NCI-H2081 treated with DMSO at 0.1 percent for 48 hours (cell line): ENCODE results near the gene ZMAT3.
"Not testable (repeated sequence)": the region's sequence is repeated elsewhere in the genome, so short reads cannot be mapped to it uniquely, and the experiment has no call there.

ENCODE experiments used
- DNase-seq: peaks from one replicate; lab custom pipeline; 2025; lab: John Stamatoyannopoulos, UW

ZMAT3 gene, protein sequence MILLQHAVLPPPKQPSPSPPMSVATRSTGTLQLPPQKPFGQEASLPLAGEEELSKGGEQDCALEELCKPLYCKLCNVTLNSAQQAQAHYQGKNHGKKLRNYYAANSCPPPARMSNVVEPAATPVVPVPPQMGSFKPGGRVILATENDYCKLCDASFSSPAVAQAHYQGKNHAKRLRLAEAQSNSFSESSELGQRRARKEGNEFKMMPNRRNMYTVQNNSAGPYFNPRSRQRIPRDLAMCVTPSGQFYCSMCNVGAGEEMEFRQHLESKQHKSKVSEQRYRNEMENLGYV

DNA sequence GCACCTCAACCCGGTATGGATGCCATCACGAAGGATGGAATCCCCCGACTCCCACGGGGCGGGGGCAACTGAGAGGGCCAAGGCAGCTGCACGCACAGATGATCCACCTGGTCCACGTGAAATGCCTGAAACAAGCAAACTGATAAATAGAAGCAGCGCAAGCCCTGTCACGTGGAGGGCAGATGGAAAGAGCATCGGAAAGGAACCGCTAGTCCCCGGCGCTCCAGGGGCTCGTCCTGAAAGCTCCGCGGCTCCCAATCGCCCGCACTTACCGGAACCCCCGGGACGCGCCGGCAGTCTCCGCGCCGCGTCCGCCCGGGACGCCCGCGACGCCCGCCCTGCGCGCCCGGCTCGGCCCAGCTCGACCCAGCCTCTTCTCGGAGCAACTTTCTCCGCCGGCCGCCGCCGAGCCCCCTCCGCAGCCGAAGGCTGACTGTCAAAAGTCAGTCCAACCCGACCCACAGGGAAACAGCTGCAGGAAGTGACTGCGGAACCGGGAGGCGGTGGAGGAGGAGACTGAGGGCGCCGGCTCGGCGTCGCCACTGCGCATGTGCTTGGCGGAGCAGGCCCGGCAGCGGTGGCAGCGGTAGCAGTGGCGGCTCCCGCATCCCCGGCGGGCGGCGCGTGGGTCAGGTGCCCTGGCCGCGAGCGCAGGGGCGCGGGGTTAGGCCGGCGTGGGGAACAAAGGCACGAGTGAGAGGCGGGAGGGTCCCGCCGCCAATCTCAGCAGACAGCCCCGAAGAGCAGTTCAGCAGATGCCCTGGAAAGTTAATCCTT is at the start of gene ZMAT3:
Gene ZMAT3, minus strand, starts transcription at position 487 of the 777 bp plus-strand sequence. CDS start 4,057 bp downstream, outside the sequence.
- DNase-seq: peak; percentile 77

DNA sequence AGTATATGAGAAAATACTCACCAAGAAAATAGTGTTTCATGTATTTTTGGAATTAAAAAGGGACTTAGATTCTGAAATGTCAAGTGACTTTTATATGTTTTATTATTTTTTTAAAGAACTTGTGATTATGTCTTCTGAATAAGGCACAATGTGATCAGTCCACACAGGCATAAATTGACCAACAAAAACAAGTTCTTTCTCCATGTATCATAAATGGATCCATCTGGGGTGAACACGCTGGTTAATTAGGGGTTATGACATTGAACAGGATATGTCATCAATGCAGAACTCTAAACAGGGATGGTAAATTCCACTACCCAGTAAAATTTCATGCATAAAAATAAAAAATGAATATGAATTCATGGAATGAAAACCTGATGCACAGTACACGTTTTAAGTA is 45.2 kb upstream of the ZMAT3 start:
- DNase-seq: no peak

DNA sequence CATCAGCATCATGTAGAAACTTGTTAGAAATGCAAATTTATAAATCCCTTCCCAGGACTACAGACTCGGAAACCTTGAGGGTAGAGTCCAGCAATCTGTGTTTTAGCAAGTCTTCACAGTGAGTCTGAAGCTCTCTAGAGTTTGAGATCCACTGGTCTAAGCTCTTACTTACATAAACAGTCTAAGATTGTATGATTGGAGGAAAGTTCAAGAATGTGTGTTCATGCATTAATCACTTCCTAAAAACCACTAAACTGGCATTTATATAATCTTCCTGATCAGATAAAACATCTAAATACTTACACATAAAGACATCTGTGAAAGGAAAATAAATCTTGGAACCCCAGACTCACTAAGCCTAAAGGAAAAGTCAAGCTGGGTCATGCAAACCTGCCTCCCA is 43.8 kb upstream of the ZMAT3 start:
- not testable (repeated sequence) for DNase-seq

DNA sequence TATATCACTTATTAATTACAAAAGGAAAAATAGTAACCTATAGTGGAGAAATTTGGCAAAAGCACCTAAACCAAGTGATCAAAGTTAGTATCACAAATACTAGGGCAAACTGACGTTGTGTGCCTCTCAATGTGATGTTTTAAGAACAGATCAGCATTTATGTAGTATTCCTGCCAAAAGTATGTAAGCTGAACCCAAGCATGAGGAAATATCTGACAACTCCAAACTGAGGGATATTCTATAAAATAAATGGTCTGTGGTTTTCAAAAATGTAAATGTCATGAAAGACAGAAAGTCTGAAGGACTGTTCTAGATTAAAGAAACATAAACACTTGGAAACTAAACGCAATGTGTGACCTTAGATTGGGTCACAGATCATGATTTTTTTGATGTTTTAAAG is 42.3 kb upstream of the ZMAT3 start:
- DNase-seq: no peak

DNA sequence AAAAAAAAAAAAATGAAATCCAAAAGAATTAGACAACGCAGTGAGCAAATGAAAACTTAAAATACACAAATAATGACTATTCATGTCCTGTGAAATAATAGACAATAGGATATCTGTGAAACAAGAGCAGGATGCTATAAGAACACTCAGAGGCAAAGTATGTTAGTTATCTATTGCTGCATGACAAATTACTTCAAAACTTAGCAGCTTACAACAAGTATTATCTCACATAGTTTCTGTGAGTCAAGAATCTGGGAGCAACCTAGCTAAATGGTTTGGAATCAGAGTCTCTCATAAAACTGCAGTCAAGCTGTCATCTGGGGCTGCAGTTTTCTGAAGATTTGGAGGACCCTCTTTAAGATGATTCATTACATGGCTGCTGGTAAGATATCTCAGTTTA is 36.5 kb upstream of the ZMAT3 start:
- DNase-seq: no peak

DNA sequence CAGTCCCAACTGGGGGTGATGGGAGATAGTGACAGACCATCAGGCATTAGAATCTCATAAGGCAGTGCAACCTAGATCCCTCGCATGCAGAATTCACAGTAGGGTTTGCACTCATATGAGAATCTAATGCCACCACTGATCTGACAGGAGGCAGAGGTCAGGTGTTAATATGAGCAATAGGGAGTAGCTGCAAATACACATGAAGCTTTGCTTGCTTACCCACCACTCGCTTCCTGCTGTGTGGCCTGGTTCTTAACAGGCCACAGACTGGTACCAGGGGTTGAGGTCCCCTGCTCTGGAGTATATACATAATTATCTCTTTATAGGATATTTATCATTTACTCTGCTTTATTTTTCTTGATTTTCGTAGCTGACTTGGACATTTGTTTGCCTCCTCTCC is 36.0 kb upstream of the ZMAT3 start:
- no peak for DNase-seq

DNA sequence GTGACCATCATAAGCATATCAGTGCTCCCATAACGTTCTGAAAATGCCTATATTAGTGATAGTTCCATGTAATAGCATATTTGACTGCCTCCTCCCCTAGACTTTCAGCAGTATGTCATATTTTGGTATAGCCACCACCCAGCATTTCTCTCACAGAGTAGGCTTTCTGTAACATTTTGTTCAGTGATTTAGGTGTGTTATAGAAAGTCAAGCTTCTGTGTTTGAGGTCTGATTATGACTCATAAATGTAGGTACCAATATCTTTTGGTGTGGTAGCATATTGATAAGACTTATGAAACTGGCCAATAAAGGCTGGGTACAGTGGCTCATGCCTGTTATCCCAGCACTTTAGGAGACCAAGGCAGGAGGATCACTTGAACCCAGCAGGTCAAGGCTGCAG is 34.3 kb upstream of the ZMAT3 start:
- DNase-seq: no peak

DNA sequence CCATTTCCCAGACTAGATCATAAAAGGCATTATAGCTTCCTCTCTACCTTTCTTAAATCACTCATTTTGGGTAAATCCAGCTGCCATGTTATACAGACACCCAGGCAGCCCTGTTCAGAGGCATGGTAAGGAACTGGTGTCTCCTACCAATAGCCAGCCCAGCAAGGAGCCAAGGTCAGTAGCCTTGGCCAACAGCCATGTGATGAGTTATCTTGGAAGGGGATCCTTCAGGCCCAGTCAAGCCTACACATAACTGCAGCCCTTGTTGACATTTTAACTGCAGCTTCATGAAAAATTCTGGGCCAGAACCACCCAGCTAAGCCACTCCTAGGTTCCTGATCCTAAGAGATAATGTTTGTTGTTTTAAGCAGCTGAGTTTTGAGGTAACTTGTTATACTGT is 29.0 kb upstream of the ZMAT3 start:
- no peak for DNase-seq

DNA sequence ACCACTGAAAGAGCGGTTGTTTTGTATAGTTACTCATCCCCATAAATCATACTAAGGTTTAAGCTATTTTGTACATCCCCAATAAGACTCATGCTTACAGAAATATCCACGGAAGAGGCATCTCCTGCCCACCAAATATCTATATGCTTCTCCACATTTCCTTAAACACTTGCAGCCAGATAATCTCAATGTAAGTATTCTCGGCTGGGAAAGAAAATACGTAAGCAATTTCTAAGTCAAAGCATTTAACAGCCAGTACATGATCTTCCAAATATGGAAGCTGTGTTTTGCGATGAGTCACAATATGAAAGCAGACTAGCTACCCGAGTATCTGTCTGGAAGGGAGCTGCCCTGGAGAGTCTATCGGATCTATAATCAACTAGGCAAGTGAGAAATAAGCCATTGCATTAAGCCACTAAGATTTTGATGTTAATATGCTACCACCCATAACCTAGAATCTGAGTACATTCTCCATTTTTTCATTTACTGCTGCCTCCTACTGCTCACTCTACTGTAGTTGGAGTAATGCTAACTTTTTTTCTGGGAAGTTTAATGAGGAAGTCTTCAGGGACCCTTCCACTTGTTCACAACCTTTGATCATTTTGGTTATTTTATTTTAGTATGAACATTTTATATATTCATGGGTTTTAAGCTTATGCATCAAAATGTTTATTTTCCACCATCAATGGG is 26.9 kb upstream of the ZMAT3 start:
- DNase-seq: no peak

DNA sequence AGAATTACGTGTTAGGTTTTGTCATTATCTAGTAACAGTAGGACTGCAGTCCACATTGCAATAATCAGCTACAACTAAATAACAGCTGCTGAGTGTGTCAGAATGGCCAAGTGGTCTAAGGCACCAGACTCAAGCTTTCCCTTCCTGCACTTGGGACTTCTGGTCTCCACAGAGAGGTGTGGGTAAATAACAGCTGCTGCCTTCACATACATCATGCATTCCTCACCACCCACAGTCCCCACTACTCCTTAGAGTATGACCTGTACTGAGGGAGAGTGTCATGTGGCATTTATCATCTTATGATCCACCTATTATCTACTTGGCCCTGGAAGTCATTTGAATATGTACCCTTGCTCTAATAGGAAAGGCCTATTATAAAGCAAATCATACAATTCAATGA is 22.2 kb upstream of the ZMAT3 start:
- no peak for DNase-seq

DNA sequence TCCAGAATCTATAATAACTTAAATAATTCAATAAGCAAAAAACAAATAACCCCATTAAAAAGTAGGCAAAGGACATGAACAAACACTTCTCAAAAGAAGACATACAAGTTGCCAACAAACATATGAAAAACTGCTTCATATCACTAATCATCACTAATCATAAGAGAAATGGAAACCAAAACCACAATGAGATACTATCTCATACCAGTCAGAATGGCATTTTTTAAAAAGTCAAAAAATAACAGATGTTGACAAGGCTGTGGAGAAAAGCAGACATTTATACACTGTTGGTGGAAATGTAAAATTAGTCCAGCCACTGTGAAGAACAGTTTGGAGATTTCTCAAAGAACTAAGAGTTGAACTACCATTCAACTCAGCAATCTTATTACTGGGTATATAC is 19.5 kb upstream of the ZMAT3 start:
- no peak for DNase-seq

DNA sequence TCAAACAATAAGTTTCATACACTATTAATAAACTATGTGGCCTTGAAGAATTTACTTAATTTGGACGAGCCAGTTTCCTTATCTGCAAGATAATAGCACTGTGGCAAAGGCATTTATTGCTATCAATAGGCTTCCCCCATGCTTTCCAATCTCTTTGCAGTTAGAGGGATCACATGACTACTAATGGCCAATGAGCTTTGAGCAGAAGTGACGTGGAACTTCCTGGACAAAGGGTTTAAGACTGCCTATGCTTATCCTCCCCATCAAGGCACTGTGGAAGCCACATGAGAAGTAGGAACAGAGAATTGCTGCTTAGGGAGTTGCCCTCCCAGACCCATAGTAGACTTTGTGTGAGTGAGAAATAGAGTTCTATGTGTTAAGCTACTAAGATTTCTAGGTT is 16.7 kb upstream of the ZMAT3 start:
- DNase-seq: no peak

DNA sequence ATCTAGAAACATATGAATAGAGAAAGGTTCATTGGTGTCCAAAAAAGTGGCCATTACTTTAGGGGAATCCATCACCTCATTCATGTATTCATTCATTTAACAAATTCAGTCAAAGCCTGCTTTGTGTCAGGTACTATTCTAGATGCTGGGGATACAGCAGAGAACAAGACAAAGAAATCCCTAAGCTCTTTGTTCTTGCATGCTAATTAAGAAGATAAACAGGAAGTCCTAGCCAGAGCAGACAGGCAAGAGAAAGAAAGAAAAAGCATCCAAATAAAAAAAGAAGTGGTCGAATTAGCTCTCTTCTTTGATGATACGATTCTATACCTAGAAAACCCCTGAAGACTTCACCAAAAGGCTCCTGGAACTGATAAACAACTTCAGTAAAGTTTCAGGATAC is 12.4 kb upstream of the ZMAT3 start:
- no peak for DNase-seq

DNA sequence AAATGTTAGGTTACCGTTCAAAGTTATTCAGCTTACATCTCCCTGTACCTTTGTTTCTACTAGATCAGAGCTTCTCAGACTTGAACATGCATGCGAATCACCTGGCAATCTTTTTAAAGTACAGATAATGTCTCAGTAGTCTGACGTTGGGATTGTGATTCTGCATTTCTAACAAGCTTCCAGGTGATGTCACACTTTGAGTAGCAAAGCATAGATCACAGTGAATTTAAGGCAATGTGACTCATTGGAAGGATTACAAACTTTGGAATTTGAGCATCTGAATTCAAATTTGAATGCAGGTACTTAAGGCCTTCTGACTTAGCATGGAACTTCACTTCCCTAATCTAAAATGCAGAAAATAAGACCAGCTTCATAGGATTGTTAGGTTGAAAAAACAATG is 10.8 kb upstream of the ZMAT3 start:
- no peak for DNase-seq

DNA sequence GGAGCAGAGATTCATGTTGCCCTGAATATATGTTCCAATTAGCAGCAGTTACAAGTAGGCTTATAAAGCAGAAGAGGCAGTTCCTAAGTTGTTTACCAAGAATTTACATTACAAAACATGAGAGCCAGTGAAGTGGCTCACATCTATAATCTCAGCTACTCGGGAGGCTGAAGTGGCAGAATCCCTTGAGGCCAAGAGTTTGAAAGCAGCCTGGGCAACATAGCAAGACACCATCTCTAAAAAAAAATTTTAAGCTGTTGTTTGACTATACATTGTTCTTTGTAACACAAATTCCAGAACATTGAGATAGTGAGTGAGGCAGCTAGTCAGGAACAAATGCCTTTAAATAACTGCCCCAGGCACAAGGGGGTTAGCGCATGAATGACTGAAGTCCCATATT is 10.3 kb upstream of the ZMAT3 start:
- no peak for DNase-seq

DNA sequence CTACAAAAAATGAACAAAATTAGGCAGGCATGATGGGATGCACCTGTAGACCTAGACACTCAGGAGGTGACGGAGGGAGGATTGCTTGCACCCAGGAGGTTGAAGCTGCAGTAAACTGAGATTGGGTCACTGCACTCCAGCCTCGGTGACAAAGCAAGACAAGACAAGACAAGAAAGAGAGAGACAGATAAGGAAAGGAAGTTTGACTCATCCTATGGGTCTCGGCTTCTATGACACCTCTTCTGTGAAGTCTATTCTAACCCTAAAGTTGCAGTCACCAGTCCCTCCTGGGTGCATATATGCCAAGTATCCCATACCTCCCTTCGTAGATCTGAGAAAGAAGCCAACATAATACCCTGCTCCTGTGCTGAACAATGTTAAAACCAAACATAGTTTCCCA is 7.9 kb upstream of the ZMAT3 start:
- DNase-seq: no peak

DNA sequence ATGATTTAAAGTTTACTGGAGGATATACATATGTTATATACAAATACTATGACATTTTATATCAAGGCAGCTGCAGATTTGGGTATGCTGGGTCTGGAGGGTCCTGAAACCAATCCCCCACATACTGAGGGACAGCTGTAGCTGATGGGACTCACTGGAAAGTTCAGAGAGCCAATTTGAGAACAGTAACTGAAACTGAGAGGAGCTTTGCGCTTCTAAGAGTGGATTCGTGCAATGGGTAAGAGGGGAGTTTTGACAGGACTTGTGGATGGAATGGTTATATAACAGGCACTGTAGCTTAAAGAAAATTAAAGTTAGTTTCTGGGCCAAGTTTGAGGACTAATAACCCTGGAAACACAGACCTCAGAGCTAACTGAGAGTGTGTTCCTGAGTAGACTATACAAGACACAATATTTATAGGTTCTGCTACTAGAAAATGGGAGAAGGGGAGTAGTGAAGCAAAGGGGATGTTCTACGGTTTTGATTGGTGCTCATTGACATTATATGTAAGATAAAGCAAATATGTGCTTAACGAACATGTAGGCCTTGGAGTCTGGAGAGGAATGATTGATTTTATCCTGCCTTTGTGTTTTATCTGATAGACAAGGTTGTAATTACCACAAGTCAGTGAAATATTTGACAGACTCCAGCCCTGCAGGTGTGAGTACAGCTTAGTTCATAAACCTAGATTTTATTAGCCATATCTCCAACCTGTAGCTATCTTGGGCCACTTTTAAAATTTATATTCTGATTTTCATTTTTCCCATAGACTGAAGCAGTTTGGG is 4.8 kb upstream of the ZMAT3 start:
- DNase-seq: no peak

DNA sequence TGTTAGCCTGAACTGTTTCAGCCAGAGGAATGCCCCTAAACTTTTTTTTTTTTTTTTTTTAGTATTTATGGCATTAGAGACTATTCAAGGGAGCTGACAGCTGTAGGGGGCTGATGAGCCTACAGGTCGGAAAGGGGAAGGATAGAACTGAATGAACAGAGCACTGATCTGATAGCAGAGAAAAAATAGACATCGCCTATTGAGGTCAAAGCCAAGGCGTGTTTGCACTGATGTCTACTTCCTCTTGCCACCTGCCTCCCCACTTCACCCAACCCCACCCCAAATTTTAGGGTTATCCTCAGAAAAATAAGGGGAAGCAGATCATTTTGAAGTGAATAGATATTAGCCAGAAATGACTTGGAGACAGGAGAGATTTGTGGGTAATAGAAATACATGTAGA is 3.0 kb upstream of the ZMAT3 start:
- DNase-seq: no peak

DNA sequence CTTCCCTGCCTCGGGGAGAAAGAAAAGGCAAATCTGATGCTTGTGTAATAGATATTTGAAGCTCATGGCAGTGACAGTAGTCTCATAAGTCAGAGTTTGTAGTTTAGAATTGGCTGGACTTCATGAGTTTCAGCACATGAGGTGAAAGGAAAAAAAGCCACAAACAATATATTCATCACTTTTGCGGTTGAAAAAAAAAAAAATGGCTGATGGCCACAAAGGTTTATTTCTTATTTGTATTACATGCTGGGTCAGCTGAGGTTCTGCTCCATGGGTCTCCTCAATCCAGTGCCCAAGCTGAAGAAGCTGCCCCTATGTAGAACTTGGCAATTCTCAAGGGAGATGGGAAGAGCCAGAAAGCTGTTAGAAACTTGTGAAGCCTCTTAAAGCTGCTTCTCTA is 2.2 kb upstream of the ZMAT3 start:
- no peak for DNase-seq

DNA sequence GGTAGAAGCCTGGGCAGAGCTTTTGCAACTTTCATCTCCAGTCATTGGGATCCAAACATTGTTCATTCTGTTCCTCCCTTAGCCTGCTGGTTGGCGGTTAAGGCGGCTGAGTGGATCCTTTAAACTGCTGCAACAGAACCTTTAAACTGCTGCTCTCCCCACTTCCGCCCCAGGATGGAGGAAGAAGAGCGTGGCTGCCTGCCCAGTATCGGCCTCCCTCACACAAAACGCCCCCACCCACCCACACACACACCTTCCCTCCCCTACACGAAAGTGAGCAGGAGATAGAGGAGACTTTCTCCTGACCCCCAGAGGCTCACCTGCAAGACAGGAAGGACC is 460 bp upstream of the ZMAT3 start:
- DNase-seq: no peak

DNA sequence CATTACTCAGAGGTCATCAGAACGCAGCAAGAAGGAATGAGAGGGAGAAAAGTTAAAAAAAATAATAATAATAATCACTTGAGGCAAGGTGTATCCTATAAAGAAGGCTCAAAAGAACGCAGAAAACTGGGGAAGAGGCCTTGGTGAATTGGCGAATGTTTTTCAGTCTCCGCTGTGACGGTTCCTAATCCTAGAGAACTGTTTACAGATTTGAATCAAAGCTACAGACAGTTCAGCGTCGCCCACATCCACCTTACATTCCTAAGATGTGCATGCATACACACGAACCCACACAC is 634 bp downstream of the ZMAT3 start:
- no peak for DNase-seq

DNA sequence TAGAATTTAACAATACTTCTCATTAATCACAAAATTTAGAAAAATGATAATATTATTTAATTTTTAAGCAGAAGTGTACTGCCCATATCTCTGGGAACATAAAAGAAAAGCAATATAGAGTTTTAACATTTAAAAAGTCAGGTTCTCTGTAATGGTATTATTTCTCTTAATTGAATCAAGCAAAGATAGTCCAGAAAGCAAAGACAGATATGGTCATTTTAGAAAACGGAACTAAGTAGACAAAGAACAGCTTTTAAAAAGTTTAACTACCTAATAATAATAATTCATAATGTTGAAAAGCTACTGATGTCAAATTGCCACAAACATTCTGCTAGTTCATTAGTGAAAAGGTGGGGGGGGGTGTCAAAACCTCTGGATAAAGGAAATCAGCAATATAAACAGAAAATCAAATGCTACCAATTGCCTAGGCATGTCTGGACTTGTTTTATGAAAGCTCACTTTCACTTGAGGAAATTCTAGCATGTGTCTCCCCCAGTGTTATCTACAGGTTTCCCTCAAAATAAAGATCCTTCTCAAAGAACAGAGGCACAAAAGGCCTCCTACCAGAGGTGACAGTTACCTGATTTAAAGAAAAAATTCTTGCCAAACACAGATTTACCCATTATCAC is 1.7 kb downstream of the ZMAT3 start:
- no peak for DNase-seq
